C4-2B (cell line): ENCODE data around the gene MYO1H.

Experiments used
- ZFX ChIP-seq: fragments of 450-650 bp; IDR thresholded peaks from 2 replicates; pipeline ENCODE4 v1.6.1; 2017
- TF ChIP-seq, protein P1 (sequence below): fragments of 450-650 bp; conservative IDR thresholded peaks from 2 replicates; pipeline ENCODE4 v1.5.1; 2017; ENCODE audit warnings: mild to moderate bottlenecking

DNA sequence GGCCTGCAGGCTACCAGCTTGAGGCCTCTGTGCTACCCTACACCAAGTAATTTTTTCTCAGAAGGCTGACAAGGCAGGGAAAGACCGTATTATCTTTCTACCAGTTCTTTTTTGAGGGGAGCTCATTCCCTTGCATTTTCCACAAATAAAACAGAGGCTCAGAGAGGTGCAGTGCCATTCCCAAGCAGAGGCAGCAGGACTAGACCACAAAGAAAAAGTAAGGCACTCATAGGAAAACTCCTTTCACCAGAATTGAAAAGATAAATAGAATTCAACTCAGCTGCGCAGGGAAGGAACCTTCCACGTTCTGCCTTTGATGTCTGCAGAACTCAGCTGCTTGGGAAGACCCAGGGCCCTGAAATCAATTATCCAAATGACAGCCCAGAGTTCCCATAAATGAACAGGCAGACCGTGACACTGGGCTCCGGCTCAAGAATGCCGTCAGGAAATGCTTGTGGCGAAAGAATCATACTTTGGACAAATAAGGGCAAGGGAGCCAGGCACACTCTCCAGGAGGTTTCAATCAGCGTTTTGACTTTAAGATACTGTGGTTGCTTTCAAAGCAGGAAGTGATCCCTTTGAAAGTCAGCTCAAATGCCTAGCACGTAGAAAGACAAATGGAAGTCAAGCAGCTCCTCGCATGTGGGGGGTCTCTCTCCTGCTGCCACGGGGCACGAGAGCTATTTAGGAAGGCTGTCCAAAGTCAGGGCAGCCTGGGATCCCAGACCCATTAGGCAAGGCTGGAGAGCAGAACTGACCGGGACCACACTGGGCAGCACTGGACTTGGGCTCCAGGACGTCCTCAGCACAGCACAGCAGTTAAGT is 115.4 kb downstream of the MYO1H start:
- TF ChIP-seq, protein P1, sequence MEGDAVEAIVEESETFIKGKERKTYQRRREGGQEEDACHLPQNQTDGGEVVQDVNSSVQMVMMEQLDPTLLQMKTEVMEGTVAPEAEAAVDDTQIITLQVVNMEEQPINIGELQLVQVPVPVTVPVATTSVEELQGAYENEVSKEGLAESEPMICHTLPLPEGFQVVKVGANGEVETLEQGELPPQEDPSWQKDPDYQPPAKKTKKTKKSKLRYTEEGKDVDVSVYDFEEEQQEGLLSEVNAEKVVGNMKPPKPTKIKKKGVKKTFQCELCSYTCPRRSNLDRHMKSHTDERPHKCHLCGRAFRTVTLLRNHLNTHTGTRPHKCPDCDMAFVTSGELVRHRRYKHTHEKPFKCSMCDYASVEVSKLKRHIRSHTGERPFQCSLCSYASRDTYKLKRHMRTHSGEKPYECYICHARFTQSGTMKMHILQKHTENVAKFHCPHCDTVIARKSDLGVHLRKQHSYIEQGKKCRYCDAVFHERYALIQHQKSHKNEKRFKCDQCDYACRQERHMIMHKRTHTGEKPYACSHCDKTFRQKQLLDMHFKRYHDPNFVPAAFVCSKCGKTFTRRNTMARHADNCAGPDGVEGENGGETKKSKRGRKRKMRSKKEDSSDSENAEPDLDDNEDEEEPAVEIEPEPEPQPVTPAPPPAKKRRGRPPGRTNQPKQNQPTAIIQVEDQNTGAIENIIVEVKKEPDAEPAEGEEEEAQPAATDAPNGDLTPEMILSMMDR, result no peak
- no peak for TF ChIP-seq ZFX
